SK-N-SH (cell line): ENCODE measurements around the gene STARD8.

Source experiments
- MAX ChIP-seq: IDR thresholded peaks from 2 replicates; pipeline ENCODE4 v1.4.0; 2012; ENCODE audit warnings: low read depth
- RAD21 ChIP-seq: IDR thresholded peaks from 2 replicates; pipeline ENCODE4 v1.6.1; 2012; ENCODE audit warnings: mild to moderate bottlenecking, low read length

DNA sequence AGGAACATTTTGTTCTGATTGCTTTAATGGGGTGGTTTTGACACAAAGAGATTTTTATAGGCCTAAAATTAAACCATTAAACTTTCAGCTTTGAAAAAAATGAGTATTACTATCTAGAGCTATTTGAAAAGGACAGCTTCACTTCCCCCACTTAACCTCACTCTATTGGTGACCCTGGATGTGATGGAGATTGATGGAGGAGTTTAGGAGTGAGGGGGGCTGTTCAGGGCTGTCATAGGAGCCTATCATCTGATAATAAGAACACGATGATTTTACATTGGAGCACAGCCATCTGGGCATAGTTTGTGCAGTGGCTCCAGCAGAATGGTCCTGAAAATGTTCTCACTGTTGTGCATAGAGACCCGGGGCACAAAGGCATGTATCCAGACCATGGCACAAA, 110.3 kb downstream of the STARD8 start:
- TF ChIP-seq RAD21 (no peak), MAX (no peak)
